RWPE1 (cell line): ENCODE measurements around the gene APOB.

Source experiments
- CTCF ChIA-PET: fragments of 350-600 bp; sonication (Branson Sonifier 250); formaldehyde crosslinking; extraction: SDS; loops from one replicate; lab custom pipeline; 2021; lab: Yijun Ruan, JAX
- POLR2A ChIA-PET: fragments of 400-600 bp; formaldehyde crosslinking; extraction: SDS; loops from one replicate; lab custom pipeline; 2020; ENCODE audit warnings: antibody characterized with exemption; ENCODE audit not compliant: low non-redundant PET; lab: Yijun Ruan, JAX
- DNase-seq: peaks from one replicate; pipeline ENCODE4 v3.0.0; 2012; ENCODE audit warnings: low spot score
- H3K27ac ChIP-seq: fragments of 450-650 bp; 2 replicates; pipeline ENCODE4 v1.5.1; 2017
- TF ChIP-seq, protein P1 (sequence below): fragments of 450-650 bp; conservative IDR thresholded peaks from 2 replicates; pipeline ENCODE4 v1.5.1; 2017; ENCODE audit warnings: low read depth, mild to moderate bottlenecking

The APOB gene

DNA sequence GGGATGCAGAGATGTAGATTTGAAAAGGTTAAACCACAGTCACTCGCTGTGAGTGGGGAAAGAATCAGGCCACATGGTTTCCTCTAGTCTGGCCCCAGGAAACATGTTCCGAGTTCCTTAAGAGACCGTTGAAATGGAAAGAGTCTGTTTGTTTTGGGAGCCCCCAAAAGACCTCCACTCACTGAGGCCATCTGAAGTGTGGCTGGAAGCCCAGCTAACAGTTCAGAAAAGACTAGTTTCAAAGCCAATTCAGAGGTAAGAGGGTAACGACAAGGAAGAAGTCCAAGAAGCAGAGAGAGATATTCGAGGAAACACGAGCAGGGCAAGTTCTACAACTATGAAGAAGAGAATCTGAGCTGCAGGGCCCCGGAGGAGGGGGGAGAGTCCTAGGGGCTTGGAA lies 61.0 kb downstream of the APOB start:
- ChIA-PET CTCF (interaction anchor here (0.8 kb wide), 1 partner anchor 10 kb away, joined by 3 read pairs; no protein-coding TSS in a partner anchor), POLR2A (interaction anchor here (0.6 kb wide), 1 partner anchor 1575 kb away, joined by 3 read pairs; no protein-coding TSS in a partner anchor)
- H3K27ac ChIP-seq = no peak overlapping the region
- TF ChIP-seq, protein P1, sequence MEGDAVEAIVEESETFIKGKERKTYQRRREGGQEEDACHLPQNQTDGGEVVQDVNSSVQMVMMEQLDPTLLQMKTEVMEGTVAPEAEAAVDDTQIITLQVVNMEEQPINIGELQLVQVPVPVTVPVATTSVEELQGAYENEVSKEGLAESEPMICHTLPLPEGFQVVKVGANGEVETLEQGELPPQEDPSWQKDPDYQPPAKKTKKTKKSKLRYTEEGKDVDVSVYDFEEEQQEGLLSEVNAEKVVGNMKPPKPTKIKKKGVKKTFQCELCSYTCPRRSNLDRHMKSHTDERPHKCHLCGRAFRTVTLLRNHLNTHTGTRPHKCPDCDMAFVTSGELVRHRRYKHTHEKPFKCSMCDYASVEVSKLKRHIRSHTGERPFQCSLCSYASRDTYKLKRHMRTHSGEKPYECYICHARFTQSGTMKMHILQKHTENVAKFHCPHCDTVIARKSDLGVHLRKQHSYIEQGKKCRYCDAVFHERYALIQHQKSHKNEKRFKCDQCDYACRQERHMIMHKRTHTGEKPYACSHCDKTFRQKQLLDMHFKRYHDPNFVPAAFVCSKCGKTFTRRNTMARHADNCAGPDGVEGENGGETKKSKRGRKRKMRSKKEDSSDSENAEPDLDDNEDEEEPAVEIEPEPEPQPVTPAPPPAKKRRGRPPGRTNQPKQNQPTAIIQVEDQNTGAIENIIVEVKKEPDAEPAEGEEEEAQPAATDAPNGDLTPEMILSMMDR = no peak
- no peak for DNase-seq

DNA sequence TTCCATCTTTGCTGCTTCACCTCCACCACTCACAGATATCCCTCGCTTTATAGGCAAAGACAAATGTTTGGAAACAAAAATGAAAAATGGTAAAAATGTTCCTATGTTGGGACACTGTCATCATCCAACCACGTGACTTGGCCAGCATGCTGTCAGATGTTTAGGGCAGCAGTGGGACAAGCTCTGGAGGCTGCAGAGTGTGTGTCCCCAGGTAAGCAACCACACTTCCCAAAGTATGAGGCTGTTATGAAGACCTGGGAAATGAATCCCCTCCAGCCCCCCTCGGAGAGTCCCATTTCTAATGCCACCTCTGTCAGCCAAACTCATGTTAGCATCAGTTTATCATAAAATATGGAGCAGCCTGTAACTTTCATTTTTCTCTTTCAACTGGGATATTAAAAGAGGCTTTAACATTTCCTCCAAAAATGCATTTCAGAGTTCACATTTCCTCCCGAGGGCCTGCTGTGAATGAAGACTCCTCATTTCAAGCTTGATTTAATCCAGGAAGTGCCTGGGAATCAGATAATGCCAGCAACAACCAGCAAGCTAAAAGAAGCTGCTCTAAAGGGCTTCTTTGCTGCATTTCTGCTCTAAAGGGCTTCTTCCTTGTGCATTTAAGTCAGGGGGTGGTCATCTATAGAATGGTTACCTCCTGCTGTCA lies 66.2 kb downstream of the APOB start:
- ChIA-PET POLR2A (no interaction called here), CTCF (interaction anchor here (0.7 to 1.0 kb wide), 2 partner anchors 49 to 316 kb away, joined by 3 read pairs; no protein-coding TSS in a partner anchor)

DNA sequence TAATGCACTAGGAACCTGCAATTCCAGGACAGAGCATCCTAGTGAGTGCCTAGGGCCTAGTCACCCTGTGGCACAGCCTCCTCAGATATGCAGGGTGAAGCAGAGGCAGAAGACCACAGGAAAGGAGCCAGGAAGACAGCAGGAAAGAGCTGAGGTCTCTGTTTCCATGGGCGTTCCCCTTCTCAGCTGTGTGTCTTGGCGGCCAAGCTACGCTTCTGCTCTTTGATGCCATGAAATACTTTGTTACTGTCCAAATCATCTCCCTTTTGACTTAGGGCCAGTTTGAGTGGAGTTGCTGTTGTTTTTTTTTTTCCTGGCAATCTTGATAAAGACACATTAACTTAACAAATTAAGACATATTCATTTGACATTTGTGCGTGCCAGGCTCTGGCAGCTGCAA lies 67.3 kb downstream of the APOB start:
- ChIA-PET POLR2A (no interaction called here), CTCF (no interaction called here)

More for the DNA sequence above, 66.2 kb downstream of the APOB start:
- no peak overlapping the region for H3K27ac ChIP-seq
- TF ChIP-seq, protein P1 = no peak
- DNase-seq = no peak

DNA sequence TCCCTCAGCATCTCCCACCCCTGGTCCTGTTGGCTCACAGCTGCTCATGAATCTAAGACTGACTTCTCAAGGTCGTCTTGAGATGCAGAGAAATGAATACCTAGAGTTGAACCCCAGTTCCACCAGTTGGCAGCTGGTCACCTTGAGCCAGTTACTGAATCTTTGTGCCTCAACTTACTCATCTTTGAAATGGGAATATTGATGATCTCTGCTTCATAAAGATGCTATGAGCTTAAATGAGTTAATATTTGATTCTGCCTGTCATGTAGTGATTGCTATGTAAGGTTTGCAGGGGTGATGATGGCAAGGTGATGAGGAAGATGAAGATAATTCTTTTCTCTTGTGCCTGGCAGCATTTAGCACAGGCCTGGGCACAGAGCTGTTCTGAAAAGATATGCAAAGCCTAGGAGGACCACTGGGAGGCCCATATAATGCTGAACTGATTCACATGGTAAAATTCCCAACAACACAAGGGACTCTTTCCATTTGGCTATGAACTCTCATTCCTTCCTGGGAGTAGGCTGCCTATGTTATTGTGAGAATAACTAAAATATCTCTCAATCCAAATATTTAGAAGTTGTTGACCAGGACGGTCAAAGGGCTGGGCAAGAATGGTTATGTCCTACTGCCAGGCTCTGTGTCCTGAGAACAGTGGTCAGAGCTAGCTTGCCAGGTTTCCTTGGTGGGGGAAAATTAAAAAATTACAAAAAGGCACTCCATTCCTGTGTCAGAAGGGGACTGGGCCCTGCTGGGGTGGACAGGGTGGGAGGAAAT lies 70.9 kb downstream of the APOB start:
- ChIA-PET POLR2A (no interaction called here), CTCF (interaction anchor here (1.0 to 1.6 kb wide), 3 partner anchors 10 to 312 kb away, joined by 3 to 6 read pairs (median 4); no protein-coding TSS in a partner anchor)
- TF ChIP-seq, protein P1 = no peak
- H3K27ac ChIP-seq = no peak overlapping the region
- no peak for DNase-seq

More for the DNA sequence above, 67.3 kb downstream of the APOB start:
- DNase-seq = no peak
- TF ChIP-seq, protein P1 = no peak
- no peak overlapping the region for H3K27ac ChIP-seq

DNA sequence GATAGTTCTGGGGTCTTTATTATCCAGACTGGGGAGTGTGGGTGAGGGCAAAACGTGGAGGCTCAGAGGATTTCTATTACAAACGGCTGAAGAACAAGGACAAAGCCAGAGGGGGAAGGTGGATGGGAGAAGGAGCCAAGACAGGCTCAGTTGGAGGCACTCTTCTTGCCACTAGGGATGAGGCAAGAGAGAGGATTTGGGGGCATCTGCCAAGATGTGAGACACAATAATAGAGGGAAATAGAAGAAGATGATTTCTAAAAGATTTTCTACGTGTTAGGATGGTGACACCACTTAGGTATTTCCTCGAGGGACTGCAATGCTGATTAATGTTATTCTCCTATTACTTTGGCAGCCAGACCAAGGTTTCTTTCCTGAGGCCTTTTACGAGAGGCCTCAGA lies 71.8 kb downstream of the APOB start:
- POLR2A ChIA-PET = no interaction called here
- TF ChIP-seq, protein P1 = no peak
- CTCF ChIA-PET = no interaction called here
- DNase-seq = no peak
- no peak overlapping the region for H3K27ac ChIP-seq

DNA sequence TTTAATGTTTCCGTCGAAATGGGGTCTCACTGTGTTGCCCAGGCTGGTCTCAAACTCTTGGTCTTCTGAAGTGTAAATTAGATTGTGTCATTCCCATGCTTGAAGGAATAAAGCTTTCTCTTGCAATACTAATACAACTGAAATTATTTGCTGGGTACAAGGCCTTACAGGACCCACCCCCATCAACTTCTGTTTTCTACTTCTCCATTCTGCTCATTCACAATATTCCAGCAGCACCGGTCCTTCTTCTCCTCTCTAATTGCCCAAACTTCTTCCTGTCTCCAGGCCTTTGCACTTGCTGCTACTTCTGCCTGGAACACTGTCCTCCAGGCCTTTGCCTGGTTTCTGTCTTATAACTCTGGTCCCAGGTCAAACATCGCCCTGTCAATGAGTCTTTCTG lies 73.8 kb downstream of the APOB start:
- ChIA-PET CTCF (interaction anchor here (1.0 kb wide), 1 partner anchor 189 kb away, joined by 5 read pairs; no protein-coding TSS in a partner anchor), POLR2A (no interaction called here)
- DNase-seq = no peak
- TF ChIP-seq, protein P1 = no peak
- no peak overlapping the region for H3K27ac ChIP-seq
